ENCODE measurements around the gene BRME1.

Gene BRME1

GRCh38 chr19:13946414-13946813 lies 40.5 kb upstream of the BRME1 start:
- no peak overlapping the region for H3K4me3 ChIP-seq (ENCODE audit: low read length)
- TF ChIP-seq CTCF (conservative IDR thresholded peaks at IDR 0.05; ENCODE audit: low read length) = no peak
- no peak for DNase-seq (ENCODE audit: low read depth)

GRCh38 chr19:13942023-13942684 lies 36.2 kb upstream of the BRME1 start:
- DNase-seq (ENCODE audit: low read depth) = no peak
- no peak for TF ChIP-seq CTCF (conservative IDR thresholded peaks at IDR 0.05; ENCODE audit: low read length)
- H3K4me3 ChIP-seq (ENCODE audit: low read length) = no peak overlapping the region

DNA sequence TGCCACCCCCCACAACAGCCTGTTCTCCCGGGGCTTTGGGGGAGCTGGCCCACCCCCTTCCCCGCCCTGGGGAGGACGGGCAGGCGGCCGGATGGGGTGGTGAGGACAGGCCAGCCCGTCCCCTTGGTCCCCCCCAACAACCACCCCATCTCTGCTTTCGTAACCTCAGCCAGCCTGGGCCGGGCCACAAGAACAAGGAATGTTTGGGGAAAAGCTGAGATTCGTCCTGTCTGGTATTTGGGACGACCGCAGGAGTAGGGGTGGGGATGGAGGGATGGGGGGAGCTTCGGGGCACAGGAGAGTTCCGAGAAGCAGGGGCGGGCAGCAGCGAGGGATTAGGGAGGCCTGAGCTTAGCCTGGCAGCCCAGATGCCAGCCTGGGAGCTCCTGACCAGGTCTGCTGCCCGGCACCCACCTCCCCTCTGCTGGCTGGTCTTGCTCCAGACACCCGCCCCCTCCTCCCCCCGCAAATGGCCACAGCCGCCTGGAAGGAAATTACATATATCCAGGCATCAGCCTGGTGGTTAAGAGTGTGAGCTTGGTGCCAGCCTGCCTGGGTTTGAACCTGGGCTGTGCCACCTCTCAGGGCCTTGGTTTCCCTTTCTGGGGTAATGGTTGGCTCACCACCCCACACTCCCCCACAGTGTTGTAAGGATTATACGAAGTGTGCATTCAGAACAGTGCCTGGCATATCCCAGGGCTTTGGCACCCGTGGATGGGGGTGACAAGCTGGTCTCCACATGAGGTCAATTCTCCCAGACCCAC lies 32.6 kb upstream of the BRME1 start, which contains the start of gene PODNL1:
TSS of gene PODNL1 (minus strand) at position 117 of the 764 bp plus-strand sequence. CDS start 236 bp downstream, outside the sequence.
- H3K4me3 ChIP-seq (ENCODE audit: low read length) = peak within 1 kb of the TSS; percentile 88
- peak; percentile 92 for DNase-seq (ENCODE audit: low read depth)
- no peak for TF ChIP-seq CTCF (conservative IDR thresholded peaks at IDR 0.05; ENCODE audit: low read length)

GRCh38 chr19:13937479-13938300 lies 31.8 kb upstream of the BRME1 start:
- DNase-seq (ENCODE audit: low read depth) = no peak
- H3K4me3 ChIP-seq (ENCODE audit: low read length) = peak overlapping the region; percentile 88
- no peak for TF ChIP-seq CTCF (conservative IDR thresholded peaks at IDR 0.05; ENCODE audit: low read length)

GRCh38 chr19:13935765-13936510 lies 30.0 kb upstream of the BRME1 start:
- H3K4me3 ChIP-seq (ENCODE audit: low read length) = peak overlapping the region; percentile 12; the same call in 1 of the 2 replicates
- DNase-seq (ENCODE audit: low read depth) = no peak
- TF ChIP-seq CTCF (conservative IDR thresholded peaks at IDR 0.05; ENCODE audit: low read length) = no peak

GRCh38 chr19:13934785-13935109 lies 28.8 kb upstream of the BRME1 start:
- H3K4me3 ChIP-seq (ENCODE audit: low read length) = no peak overlapping the region
- TF ChIP-seq CTCF (conservative IDR thresholded peaks at IDR 0.05; ENCODE audit: low read length) = no peak
- no peak for DNase-seq (ENCODE audit: low read depth)
